CD14-positive monocyte (primary cell): Measurements from ENCODE around the gene RCVRN. TPM values are rescaled to one million over a fixed set of nuclear protein-coding genes. Genes with fewer than 3 reads are reported as not detected.

ENCODE experiments used
- DNase-seq, 3 donors: peaks; one replicate each; pipeline ENCODE4 v3.0.0-alpha.2; 2011 to 2022
- H2AFZ ChIP-seq: 2 replicates; pipeline ENCODE4 v1.6.0; 2012; ENCODE audit warnings: mild to moderate bottlenecking, low read depth, low read length, inconsistent platforms; ENCODE audit not compliant: insufficient read depth, poor library complexity, severe bottlenecking
- H3K27ac ChIP-seq, 2 donors: 1 replicate in 1 of 2; 2 replicates in 1 of 2; pipeline ENCODE4 v1.5.1; 2012 to 2013; ENCODE audit warnings: low read length in 2 of 2, control low read depth in 1 of 2, inconsistent platforms in 1 of 2, low read depth in 1 of 2, mild to moderate bottlenecking in 1 of 2
- H3K27me3 ChIP-seq, 2 donors: one replicate each; pipeline versions ENCODE4 v1.6.0 to v1.6.1; 2011 to 2013; ENCODE audit warnings: low read length in 2 of 2; ENCODE audit not compliant: control insufficient read depth in 2 of 2, insufficient read depth in 2 of 2
- H3K36me3 ChIP-seq, 2 donors: replicated peaks in 1 of 2; 1 replicate in 1 of 2; 2 replicates in 1 of 2; pipeline versions ENCODE4 v1.5.1 to v1.6.1; 2012 to 2013; ENCODE audit warnings: low read length in 2 of 2, control low read depth in 1 of 2, inconsistent platforms in 1 of 2, mild to moderate bottlenecking in 1 of 2; ENCODE audit not compliant: insufficient read depth in 2 of 2, control insufficient read depth in 1 of 2
- H3K4me1 ChIP-seq, 2 donors: 1 replicate in 1 of 2; 2 replicates in 1 of 2; pipeline versions ENCODE4 v1.5.1 to v1.6.1; 2012 to 2013; ENCODE audit warnings: low read length in 2 of 2, control low read depth in 1 of 2, inconsistent platforms in 1 of 2, mild to moderate bottlenecking in 1 of 2, moderate library complexity in 1 of 2; ENCODE audit not compliant: insufficient read depth in 2 of 2, control insufficient read depth in 1 of 2
- H3K4me2 ChIP-seq: replicated peaks from 2 replicates; pipeline ENCODE3; 2012; ENCODE audit warnings: low read length, moderate library complexity, mild to moderate bottlenecking; ENCODE audit not compliant: poor library complexity, severe bottlenecking; ENCODE audit errors: extremely low read depth
- H3K4me3 ChIP-seq, 3 experiments: fragments of 200-600 bp in 1 of 3; sonication (generic) in 1 of 3; replicated peaks in 1 of 3; 1 replicate in 2 of 3; 2 replicates in 1 of 3; pipeline ENCODE4 v1.5.1; 2011 to 2013; ENCODE audit warnings: low read length in 3 of 3, mild to moderate bottlenecking in 3 of 3, control low read depth in 2 of 3, low read depth in 2 of 3, inconsistent platforms in 1 of 3, moderate library complexity in 1 of 3
- H3K79me2 ChIP-seq: 2 replicates; pipeline ENCODE4 v1.6.0; 2012; ENCODE audit warnings: mild to moderate bottlenecking, control low read depth, inconsistent platforms, low read length, moderate library complexity; ENCODE audit not compliant: insufficient read depth
- H3K9ac ChIP-seq: 2 replicates; pipeline ENCODE4 v1.6.0; 2017; ENCODE audit warnings: low read length, mild to moderate bottlenecking; ENCODE audit not compliant: insufficient read depth, poor library complexity, severe bottlenecking
- H3K9me3 ChIP-seq, 2 donors: replicated peaks in 1 of 2; 1 replicate in 1 of 2; 2 replicates in 1 of 2; pipeline versions ENCODE4 v1.5.1 to v1.6.1; 2012 to 2013; ENCODE audit warnings: low read length in 2 of 2, control low read depth in 1 of 2; ENCODE audit not compliant: control insufficient read depth in 1 of 2, insufficient read depth in 1 of 2
- H4K20me1 ChIP-seq: 2 replicates; pipeline ENCODE4 v1.6.0; 2012; ENCODE audit warnings: mild to moderate bottlenecking, low read length, control low read depth, moderate library complexity; ENCODE audit not compliant: insufficient read depth
- H3K27ac Mint-ChIP-seq, 7 donors: one replicate each; pipeline ENCODE4 v1.8.0; 2020; ENCODE audit warnings: mild to moderate bottlenecking in 7 of 7, mixed read lengths in 7 of 7, moderate library complexity in 6 of 7, inconsistent platforms in 2 of 7
- H3K27me3 Mint-ChIP-seq, 3 donors: one replicate each; pipeline ENCODE4 v1.8.0; 2021 to 2022; ENCODE audit warnings: low read depth in 3 of 3, mild to moderate bottlenecking in 3 of 3, mixed read lengths in 3 of 3, moderate library complexity in 3 of 3, inconsistent platforms in 1 of 3
- H3K36me3 Mint-ChIP-seq, 2 donors: one replicate each; pipeline ENCODE4 v1.8.0; 2020; ENCODE audit warnings: mixed read lengths in 2 of 2, inconsistent platforms in 1 of 2, mild to moderate bottlenecking in 1 of 2
- H3K4me1 Mint-ChIP-seq: one replicate; pipeline ENCODE4 v1.8.0; 2020; ENCODE audit warnings: mild to moderate bottlenecking, mixed read lengths
- H3K4me3 Mint-ChIP-seq, 2 donors: one replicate each; pipeline ENCODE4 v1.8.0; 2020; ENCODE audit warnings: mild to moderate bottlenecking in 2 of 2, mixed read lengths in 2 of 2, moderate library complexity in 1 of 2
- H3K9me3 Mint-ChIP-seq, 7 donors: one replicate each; pipeline ENCODE4 v1.8.0; 2020 to 2022; ENCODE audit warnings: mixed read lengths in 7 of 7, mild to moderate bottlenecking in 6 of 7, moderate library complexity in 6 of 7, inconsistent platforms in 2 of 7
- CTCF ChIP-seq: fragments of 200-600 bp; IDR thresholded peaks from one replicate; pipeline ENCODE4 v1.8.0; 2022; ENCODE audit warnings: antibody characterized with exemption, mild to moderate bottlenecking
- WGBS: methylation state at CpG from one replicate; pipeline ENCODE4 v1.1.5; 2013; ENCODE audit warnings: missing lambda C conversion rate; ENCODE audit not compliant: insufficient coverage; 5-methylcytosine and 5-hydroxymethylcytosine counted together
- intact Hi-C, 2 donors: fragments of 100-400 bp; cut with micrococcal nuclease; formaldehyde crosslinking; loops; one replicate each; pipeline versions ENCODE4 v1.15.0 to v1.15.1; 2023
- polyA plus RNA-seq, 3 donors: library from polyadenylated mRNA; depleted of rRNA in 1 of 3; unstranded in 2 of 3; stranded (reverse) in 1 of 3; fragments of 300-500 nt in 2 of 3; fragments of >200 nt in 1 of 3; fragmentation: Illumina TruSeq in 2 of 3; gene quantifications; 1 replicate in 2 of 3; 2 replicates in 1 of 3; pipeline ENCODE4 v1.2.3, GENCODE V29; 2012 to 2021

The RCVRN gene
- polyA plus RNA-seq, 3 donors = 2.5 TPM; not detected in 2

DNA sequence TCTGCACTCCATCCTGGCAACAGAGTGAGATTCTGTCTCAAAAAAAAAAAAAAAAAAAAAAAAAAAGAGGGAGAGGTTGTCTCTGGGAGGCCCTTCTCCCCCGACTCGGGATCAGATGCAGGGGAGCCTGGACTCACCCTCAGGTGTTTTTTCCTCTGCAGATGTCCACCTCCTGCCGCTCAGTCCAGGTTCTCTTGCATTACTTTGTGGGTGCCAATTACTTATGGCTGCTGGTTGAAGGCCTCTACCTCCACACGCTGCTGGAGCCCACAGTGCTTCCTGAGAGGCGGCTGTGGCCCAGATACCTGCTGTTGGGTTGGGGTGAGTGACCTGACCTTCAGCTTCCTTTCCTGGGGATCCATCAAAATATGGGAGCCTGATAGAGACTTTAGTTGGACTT is 45.3 kb downstream of the RCVRN start:
- Histone ChIP-seq H3K9ac (no peak overlapping the region), H3K36me3 (no peaks in the 10 kb centered on the region), H3K4me1 (no peaks in the 10 kb centered on the region), H3K27ac (no peak overlapping the region), H3K4me3 (no peak overlapping the region), H2AFZ (no peak overlapping the region), H4K20me1 (no peaks in the 10 kb centered on the region), H3K9me3 (peaks cover 0 to 20% of the 10 kb centered on the region in 2 donors), H3K4me2 (no peak overlapping the region), H3K79me2 (no peaks in the 10 kb centered on the region), H3K27me3 (no peaks in the 10 kb centered on the region)
- Mint-ChIP-seq H3K4me1 (no peaks in the 10 kb centered on the region), H3K27ac (no peak overlapping the region), H3K9me3 (peaks cover 3 to 36% (median 19%) of the 10 kb centered on the region in 7 donors), H3K27me3 (peaks cover 0 to 7% (median 0%) of the 10 kb centered on the region in 3 donors), H3K4me3 (no peak overlapping the region), H3K36me3 (no peaks in the 10 kb centered on the region)
- intact Hi-C loops = no loop called here
- DNase-seq = no peak
- no peak for TF ChIP-seq CTCF
- 100% methylated on average over 1 of the region's 5 CpGs for WGBS

DNA sequence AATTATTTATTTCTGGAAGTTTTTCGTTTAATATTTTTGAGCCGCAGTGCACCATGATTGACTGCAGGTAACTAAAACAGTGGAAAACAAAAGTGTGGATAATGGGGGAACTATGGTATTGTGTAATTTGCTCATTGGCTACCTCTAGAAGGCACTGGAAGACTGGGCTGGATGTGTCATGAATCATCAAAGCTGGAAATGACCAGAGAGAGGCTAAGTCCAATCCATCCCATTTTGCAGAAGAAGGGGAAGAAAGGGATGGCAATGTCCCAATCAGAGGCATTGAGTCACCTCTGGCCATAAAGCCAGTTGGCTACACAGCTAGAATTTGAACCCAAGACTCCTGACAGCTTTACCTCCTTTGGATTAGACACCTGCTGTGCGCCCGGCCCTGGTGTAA is 50.0 kb downstream of the RCVRN start:
- Mint-ChIP-seq H3K4me1 (no peaks in the 10 kb centered on the region), H3K27me3 (peaks cover 1 to 6% (median 3%) of the 10 kb centered on the region in 3 donors), H3K36me3 (no peaks in the 10 kb centered on the region), H3K4me3 (no peak overlapping the region), H3K9me3 (peaks cover 5 to 20% (median 11%) of the 10 kb centered on the region in 7 donors), H3K27ac (no peak overlapping the region)
- Histone ChIP-seq H3K4me2 (no peak overlapping the region), H3K9me3 (peaks cover 0 to 13% of the 10 kb centered on the region in 2 donors), H3K4me3 (no peak overlapping the region), H3K4me1 (no peaks in the 10 kb centered on the region), H3K79me2 (no peaks in the 10 kb centered on the region), H2AFZ (no peak overlapping the region), H3K27me3 (no peaks in the 10 kb centered on the region), H3K27ac (no peak overlapping the region), H3K36me3 (no peaks in the 10 kb centered on the region), H3K9ac (no peak overlapping the region), H4K20me1 (no peaks in the 10 kb centered on the region)
- intact Hi-C loops = no loop called here
- no peak for TF ChIP-seq CTCF
- peak in 1 of 3 donors; percentile 15 for DNase-seq
- 100% methylated on average over 1 of the region's 4 CpGs for WGBS
